ENCODE results near the gene CERS6.

DNA sequence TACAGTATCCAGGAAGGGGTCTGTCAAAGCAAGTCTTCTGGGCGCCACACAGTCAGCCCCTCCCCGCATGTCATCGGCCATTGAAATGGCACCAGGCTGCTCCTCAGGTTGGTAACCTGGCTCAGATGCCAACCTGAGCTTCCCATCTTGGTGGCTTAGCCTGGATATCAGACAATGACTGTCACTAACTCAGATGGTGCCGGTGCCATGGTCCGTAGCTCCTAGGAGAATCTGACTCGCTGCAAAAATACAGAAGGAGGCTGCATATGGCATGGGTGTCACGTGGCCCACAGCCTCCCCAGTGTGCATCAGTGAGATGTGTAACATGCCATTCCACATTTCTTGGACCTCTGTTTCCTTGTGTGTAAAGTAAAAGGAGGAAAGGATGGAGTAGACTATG, 349.5 kb downstream of the CERS6 start:
- TF ChIP-seq, protein P1, sequence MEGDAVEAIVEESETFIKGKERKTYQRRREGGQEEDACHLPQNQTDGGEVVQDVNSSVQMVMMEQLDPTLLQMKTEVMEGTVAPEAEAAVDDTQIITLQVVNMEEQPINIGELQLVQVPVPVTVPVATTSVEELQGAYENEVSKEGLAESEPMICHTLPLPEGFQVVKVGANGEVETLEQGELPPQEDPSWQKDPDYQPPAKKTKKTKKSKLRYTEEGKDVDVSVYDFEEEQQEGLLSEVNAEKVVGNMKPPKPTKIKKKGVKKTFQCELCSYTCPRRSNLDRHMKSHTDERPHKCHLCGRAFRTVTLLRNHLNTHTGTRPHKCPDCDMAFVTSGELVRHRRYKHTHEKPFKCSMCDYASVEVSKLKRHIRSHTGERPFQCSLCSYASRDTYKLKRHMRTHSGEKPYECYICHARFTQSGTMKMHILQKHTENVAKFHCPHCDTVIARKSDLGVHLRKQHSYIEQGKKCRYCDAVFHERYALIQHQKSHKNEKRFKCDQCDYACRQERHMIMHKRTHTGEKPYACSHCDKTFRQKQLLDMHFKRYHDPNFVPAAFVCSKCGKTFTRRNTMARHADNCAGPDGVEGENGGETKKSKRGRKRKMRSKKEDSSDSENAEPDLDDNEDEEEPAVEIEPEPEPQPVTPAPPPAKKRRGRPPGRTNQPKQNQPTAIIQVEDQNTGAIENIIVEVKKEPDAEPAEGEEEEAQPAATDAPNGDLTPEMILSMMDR (optimal IDR thresholded peaks at IDR 0.05 in 1 of 3, IDR thresholded peaks at IDR 0.05 in 1 of 3, conservative IDR thresholded peaks at IDR 0.05 in 1 of 3; ENCODE audit: extremely low read depth in 1 of 3, insufficient read depth in 2 of 3, low read length in 3 of 3): no peak
- TF ChIP-seq EZH2 (IDR thresholded peaks at IDR 0.05; ENCODE audit: low read length): no peak
